Mesothelial cell of epicardium (in vitro differentiated cells): ENCODE results near the gene PSMD6. TPM values are rescaled to one million over a fixed set of nuclear protein-coding genes. Genes with fewer than 3 reads are reported as not detected.

Source experiments
- DNase-seq, 2 experiments: peaks; one replicate each; pipeline ENCODE4 v3.0.0; 2021; ENCODE audit warnings: low spot score in 2 of 2; ENCODE audit not compliant: unreplicated experiment in 2 of 2
- H3K27ac Mint-ChIP-seq: 2 replicates; pipeline ENCODE4 v1.8.0; 2021; ENCODE audit warnings: mixed read lengths
- H3K27me3 Mint-ChIP-seq: 2 replicates; pipeline ENCODE4 v1.8.0; 2021; ENCODE audit warnings: low read depth, mixed read lengths
- H3K36me3 Mint-ChIP-seq: 2 replicates; pipeline ENCODE4 v1.8.0; 2021; ENCODE audit warnings: mixed read lengths
- H3K4me1 Mint-ChIP-seq: 2 replicates; pipeline ENCODE4 v1.8.0; 2021; ENCODE audit warnings: mixed read lengths
- H3K4me3 Mint-ChIP-seq: 2 replicates; pipeline ENCODE4 v1.8.0; 2021; ENCODE audit warnings: mild to moderate bottlenecking, moderate library complexity, mixed read lengths
- H3K9me3 Mint-ChIP-seq: 2 replicates; pipeline ENCODE4 v1.8.0; 2021; ENCODE audit warnings: mixed read lengths
- CTCF ChIP-seq: fragments of 200-600 bp; sonication (generic); IDR thresholded peaks from one replicate; pipeline ENCODE4 v1.5.0; 2021; ENCODE audit warnings: antibody characterized with exemption; ENCODE audit not compliant: unreplicated experiment
- total RNA-seq: library from RNA; stranded (reverse); gene quantifications from 3 replicates; pipeline ENCODE4 v1.2.1, GENCODE V29; 2021

The PSMD6 gene
- total RNA-seq, 1 donor from 2014 or later: 73.4 TPM

DNA sequence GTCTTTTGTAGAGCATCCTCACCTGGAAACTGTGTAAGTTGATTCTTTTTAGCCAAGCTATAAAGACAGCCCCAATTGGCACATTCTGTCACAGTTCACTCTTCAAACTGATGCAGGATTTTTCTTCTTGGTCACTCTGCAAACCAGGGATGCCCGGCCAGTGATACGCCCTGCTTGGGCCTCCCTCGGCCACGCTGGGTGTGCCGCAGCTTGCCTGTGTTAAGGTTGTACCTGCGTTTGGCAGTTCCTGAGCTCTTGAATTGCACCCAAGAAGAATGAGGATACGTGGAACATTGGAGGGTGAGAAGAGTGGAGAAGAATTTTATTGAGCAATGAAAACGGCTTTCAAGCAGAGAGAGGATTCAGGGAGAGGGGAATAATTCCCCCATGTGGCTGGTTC, 49.9 kb downstream of the PSMD6 start:
- H3K4me1 Mint-ChIP-seq: peaks cover 65% of the 10 kb centered on the region

DNA sequence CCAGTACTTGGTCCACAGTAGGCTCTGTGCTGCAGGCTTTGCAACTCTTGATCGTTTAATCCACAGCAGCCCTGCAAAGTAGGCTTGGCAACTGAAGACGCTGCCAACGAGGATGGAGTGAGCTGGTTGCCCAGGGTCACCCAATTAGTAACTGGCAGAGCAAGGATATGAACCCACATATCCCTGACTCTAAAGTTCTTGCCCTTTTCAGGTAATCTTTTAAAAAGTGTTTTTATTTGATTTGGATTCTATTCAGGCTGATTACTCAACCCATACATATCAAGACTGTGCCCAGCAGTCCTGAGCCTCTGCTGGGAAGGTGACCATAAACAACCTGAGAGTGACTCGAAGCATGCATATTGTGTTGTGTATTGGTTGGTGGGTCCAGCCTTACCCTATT, 50.3 kb downstream of the PSMD6 start:
- TF ChIP-seq CTCF: no peak
- peak overlapping the region; percentile 89 for H3K27ac Mint-ChIP-seq
- peaks cover 5% of the 10 kb centered on the region for H3K36me3 Mint-ChIP-seq
- no peak for DNase-seq
- H3K27me3 Mint-ChIP-seq: no peaks in the 10 kb centered on the region
- H3K4me1 Mint-ChIP-seq: peaks cover 66% of the 10 kb centered on the region
- H3K4me3 Mint-ChIP-seq: no peak overlapping the region
- H3K9me3 Mint-ChIP-seq: no peaks in the 10 kb centered on the region

More for the DNA sequence above, 49.9 kb downstream of the PSMD6 start:
- no peak for TF ChIP-seq CTCF
- no peak for DNase-seq
- no peak overlapping the region for H3K27ac Mint-ChIP-seq
- no peaks in the 10 kb centered on the region for H3K9me3 Mint-ChIP-seq
- H3K36me3 Mint-ChIP-seq: peaks cover 5% of the 10 kb centered on the region
- no peaks in the 10 kb centered on the region for H3K27me3 Mint-ChIP-seq
- H3K4me3 Mint-ChIP-seq: no peak overlapping the region

GRCh38 chr3:63972196-63972595, 51.1 kb downstream of the PSMD6 start:
- peaks cover 66% of the 10 kb centered on the region for H3K4me1 Mint-ChIP-seq
- peak overlapping the region; percentile 89 for H3K27ac Mint-ChIP-seq
- no peaks in the 10 kb centered on the region for H3K27me3 Mint-ChIP-seq
- H3K4me3 Mint-ChIP-seq: no peak overlapping the region
- no peaks in the 10 kb centered on the region for H3K9me3 Mint-ChIP-seq
- peaks cover 5% of the 10 kb centered on the region for H3K36me3 Mint-ChIP-seq
- no peak for DNase-seq
- no peak for TF ChIP-seq CTCF

- no peak for TF ChIP-seq CTCF
- Mint-ChIP-seq H3K27ac (peak overlapping the region; percentile 71), H3K4me3 (no peak overlapping the region), H3K4me1 (peaks cover 56% of the 10 kb centered on the region), H3K9me3 (no peaks in the 10 kb centered on the region), H3K36me3 (peaks cover 5% of the 10 kb centered on the region), H3K27me3 (no peaks in the 10 kb centered on the region)
- no peak for DNase-seq
Measured at GRCh38 chr3:63970631-63971475, 52.4 kb downstream of the PSMD6 start.

DNA sequence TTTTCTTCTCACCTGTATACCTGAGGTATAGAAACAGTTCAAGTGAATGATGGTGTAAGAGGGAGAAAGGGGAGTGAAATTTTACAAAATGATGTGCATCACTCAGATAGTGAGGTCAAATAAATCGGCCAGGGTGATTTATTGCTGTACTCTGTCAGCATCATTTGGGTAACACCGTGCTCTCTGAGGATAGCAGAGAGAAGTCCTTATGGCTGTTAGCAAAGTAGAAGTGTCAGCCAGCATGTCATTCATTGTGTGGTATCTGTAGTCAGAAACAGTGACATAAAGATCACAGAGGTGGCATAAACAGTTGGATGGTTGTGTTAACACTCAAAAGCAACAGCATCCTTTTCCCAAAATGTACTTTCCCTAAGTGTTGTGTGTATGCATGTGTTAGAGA, 53.4 kb downstream of the PSMD6 start:
- no peak for TF ChIP-seq CTCF
- Mint-ChIP-seq H3K4me1 (peaks cover 60% of the 10 kb centered on the region), H3K9me3 (no peaks in the 10 kb centered on the region), H3K27me3 (no peaks in the 10 kb centered on the region), H3K27ac (peak overlapping the region; percentile 70), H3K4me3 (no peak overlapping the region), H3K36me3 (peaks cover 5% of the 10 kb centered on the region)
- no peak for DNase-seq
